Measurements from ENCODE around the gene SNX13.

Gene SNX13

DNA sequence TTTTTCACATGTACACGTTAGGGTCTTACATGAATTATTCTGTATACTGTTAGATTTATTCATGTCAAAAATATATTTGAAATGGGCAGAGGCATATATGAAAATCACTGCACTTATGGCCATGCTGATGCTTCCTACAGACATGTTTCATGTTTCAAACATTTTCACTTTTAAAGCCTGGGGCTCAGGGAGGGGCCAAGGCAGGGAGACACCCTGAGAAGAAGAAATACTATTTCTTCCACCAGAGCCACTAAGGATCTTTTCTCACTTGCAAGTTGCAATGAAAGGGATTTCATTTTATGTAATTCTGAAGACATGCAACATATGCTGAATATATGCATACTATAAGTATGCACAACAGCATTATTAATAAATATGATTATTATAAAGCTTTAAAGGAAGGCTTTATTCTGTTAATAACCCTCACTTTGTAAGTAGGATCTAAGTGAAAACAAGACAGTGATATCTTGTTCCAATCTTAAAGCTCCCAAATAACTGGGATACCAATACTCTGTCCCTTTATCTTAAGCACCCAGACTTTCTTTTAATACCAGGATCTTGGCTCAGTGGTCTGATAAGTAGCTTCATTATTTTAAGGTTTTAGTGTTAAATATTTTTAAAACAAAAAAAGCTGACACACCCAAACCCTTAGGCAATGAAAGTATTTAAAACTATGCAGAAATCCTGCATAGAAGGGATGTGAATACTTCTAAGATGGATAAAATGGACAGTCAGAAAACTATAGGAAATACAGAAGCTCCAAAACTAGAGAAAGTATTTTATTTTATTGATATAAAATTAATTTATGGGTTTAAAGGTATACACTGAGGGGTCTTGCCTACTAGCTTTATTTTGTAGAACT lies 148.0 kb downstream of the SNX13 start:
- TF ChIP-seq MYC (IDR thresholded peaks at IDR 0.05; ENCODE audit: low read depth, low read length) (no peak), POLR2A (IDR thresholded peaks at IDR 0.05; ENCODE audit: extremely low read depth, insufficient read length) (no peak)
- TF ChIP-seq, protein P1, sequence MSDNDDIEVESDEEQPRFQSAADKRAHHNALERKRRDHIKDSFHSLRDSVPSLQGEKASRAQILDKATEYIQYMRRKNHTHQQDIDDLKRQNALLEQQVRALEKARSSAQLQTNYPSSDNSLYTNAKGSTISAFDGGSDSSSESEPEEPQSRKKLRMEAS (IDR thresholded peaks at IDR 0.05; ENCODE audit: low read depth, low read length) = no peak
- TF ChIP-seq, protein P2, sequence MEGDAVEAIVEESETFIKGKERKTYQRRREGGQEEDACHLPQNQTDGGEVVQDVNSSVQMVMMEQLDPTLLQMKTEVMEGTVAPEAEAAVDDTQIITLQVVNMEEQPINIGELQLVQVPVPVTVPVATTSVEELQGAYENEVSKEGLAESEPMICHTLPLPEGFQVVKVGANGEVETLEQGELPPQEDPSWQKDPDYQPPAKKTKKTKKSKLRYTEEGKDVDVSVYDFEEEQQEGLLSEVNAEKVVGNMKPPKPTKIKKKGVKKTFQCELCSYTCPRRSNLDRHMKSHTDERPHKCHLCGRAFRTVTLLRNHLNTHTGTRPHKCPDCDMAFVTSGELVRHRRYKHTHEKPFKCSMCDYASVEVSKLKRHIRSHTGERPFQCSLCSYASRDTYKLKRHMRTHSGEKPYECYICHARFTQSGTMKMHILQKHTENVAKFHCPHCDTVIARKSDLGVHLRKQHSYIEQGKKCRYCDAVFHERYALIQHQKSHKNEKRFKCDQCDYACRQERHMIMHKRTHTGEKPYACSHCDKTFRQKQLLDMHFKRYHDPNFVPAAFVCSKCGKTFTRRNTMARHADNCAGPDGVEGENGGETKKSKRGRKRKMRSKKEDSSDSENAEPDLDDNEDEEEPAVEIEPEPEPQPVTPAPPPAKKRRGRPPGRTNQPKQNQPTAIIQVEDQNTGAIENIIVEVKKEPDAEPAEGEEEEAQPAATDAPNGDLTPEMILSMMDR (IDR thresholded peaks at IDR 0.05; ENCODE audit: low read depth, low read length) = no peak

DNA sequence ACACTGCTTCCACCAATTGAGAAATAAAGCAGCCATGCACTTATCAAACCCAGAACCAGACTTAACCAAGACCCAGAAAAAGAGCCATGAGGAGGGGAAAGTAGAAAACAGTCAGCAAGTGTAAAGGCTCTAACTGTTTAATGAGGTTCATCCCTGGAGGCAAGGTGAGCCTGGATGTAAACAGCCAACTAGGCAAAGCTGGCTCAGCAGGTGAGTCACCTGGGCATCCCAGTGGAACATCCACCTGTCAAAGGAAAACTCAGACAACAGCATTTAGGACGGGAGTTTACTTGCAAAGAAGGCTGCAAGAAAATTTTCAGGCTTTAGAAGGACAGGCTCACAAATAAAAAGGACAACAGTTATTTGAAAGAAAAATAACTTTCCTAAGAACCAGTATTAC lies 153.0 kb downstream of the SNX13 start:
- DNase-seq (ENCODE audit: low read depth) = no peak
- TF ChIP-seq POLR2A (IDR thresholded peaks at IDR 0.05; ENCODE audit: extremely low read depth, insufficient read length) = no peak
- no peak for TF ChIP-seq MYC (IDR thresholded peaks at IDR 0.05; ENCODE audit: low read depth, low read length)
- TF ChIP-seq, protein P1 (IDR thresholded peaks at IDR 0.05; ENCODE audit: low read depth, low read length) = no peak
- TF ChIP-seq, protein P2 (IDR thresholded peaks at IDR 0.05; ENCODE audit: low read depth, low read length) = no peak
- H3K4me3 ChIP-seq (ENCODE audit: low read depth, low read length) = no peak overlapping the region

More for the DNA sequence above, 148.0 kb downstream of the SNX13 start:
- no peak for DNase-seq (ENCODE audit: low read depth)
- no peak overlapping the region for H3K4me3 ChIP-seq (ENCODE audit: low read depth, low read length)

DNA sequence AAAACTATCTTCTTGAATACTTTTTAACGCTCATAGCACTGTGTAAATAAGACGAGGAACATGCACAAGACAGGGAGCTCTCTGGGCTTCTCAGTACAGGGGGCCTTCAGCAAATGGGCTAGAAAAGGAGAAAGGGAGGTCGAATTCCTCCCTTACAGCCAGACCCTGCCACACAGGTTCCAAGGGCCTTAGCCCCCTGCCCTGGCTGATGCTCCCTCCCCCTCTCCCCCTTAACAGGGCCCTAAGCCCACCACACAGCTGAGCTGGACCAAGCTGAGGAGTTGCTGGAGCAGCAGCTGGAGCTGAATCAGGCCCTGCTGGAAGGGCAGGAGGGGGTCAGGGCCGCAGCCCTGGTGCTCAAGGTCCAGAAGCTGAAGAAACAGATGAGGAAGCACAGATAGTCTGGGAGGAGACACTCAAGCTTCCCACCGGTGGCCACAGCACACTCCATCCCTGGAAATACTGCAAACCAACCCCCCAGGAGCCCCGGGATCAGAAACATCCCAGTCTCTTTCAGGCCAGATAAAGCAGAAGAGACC lies 153.9 kb downstream of the SNX13 start:
- TF ChIP-seq POLR2A (IDR thresholded peaks at IDR 0.05; ENCODE audit: extremely low read depth, insufficient read length) = no peak
- TF ChIP-seq, protein P2 (IDR thresholded peaks at IDR 0.05; ENCODE audit: low read depth, low read length) = no peak
- TF ChIP-seq MYC (IDR thresholded peaks at IDR 0.05; ENCODE audit: low read depth, low read length) = no peak
- TF ChIP-seq, protein P1 (IDR thresholded peaks at IDR 0.05; ENCODE audit: low read depth, low read length) = no peak

DNA sequence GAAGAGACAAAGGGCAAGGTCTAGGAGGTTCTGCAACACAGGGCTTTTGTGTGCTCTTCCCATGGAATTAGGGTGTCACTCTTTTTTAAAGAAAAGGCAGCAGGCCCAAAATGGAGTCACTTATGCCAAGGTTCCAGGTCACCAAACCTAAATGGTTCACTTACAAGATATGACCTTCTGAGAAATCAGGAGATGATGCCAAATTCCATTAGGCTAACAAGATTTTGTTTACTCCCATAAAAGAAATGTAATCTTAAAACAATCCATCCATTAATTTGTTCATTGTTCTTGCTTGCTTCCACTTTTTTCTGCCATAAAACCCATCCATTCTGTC lies 158.1 kb downstream of the SNX13 start:
- DNase-seq (ENCODE audit: low read depth) = no peak
- no peak overlapping the region for H3K4me3 ChIP-seq (ENCODE audit: low read depth, low read length)
- TF ChIP-seq MYC (IDR thresholded peaks at IDR 0.05; ENCODE audit: low read depth, low read length) = no peak
- TF ChIP-seq, protein P2 (IDR thresholded peaks at IDR 0.05; ENCODE audit: low read depth, low read length) = no peak
- TF ChIP-seq, protein P1 (IDR thresholded peaks at IDR 0.05; ENCODE audit: low read depth, low read length) = no peak
- no peak for TF ChIP-seq POLR2A (IDR thresholded peaks at IDR 0.05; ENCODE audit: extremely low read depth, insufficient read length)

More for the DNA sequence above, 153.9 kb downstream of the SNX13 start:
- DNase-seq (ENCODE audit: low read depth) = no peak
- no peak overlapping the region for H3K4me3 ChIP-seq (ENCODE audit: low read depth, low read length)

DNA sequence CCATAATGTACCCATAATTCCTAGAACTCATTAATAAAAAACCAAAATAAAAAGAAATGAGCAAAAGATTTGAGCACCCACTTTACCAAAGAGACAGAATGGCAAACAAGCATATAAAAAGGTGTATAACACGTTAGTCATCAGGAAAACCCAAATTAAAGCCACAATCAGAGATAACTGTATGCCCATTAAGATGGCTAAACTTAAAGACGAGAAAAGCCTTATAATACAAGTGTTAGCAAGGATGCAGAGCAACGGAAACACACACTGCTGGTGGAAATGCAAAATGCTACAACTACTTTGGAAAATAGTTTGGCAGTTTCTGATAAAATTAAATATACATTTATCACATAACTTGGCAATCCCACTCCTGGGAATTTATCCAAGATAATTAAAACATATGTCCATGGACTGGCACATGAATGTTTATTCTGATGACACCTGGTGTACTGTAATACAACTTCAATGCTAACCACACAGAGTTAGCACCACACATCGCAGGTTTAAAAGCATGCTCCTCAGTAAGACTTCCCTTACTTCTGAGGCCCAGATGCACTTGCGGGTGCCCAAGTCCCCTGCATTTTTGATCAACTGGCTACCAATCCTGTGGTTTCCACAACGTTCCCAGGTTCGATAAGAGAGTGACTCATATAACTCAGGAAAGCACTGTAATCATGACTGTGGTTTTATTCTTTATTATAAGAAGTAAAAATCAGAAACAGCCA lies 158.6 kb downstream of the SNX13 start:
- no peak for DNase-seq (ENCODE audit: low read depth)
- no peak for TF ChIP-seq MYC (IDR thresholded peaks at IDR 0.05; ENCODE audit: low read depth, low read length)
- TF ChIP-seq, protein P2 (IDR thresholded peaks at IDR 0.05; ENCODE audit: low read depth, low read length) = no peak

More for the DNA sequence above, 158.6 kb downstream of the SNX13 start:
- H3K4me3 ChIP-seq (ENCODE audit: low read depth, low read length) = no peak overlapping the region
